Endothelial cell of umbilical vein (primary cell): ENCODE data around the gene RNF130. TPM values are rescaled to one million over a fixed set of nuclear protein-coding genes. Genes with fewer than 3 reads are reported as not detected.

Experiments used
- BruUV-seq: library from RNA; stranded (reverse); fragments of 400-500 nt; replicated peaks from 2 replicates; lab custom pipeline; 2021; lab: Mats Ljungman, UMichigan
- CTCF ChIA-PET: fragments of 300-600, 350-600 bp; sonication (Branson Sonifier 250); formaldehyde crosslinking; loops from one replicate; lab custom pipeline; 2021; ENCODE audit warnings: antibody characterized with exemption, inconsistent platforms; lab: Charles Lee
- POLR2A ChIA-PET: fragments of 300-600, 350-600 bp; sonication (Branson Sonifier 250); formaldehyde crosslinking; loops from one replicate; lab custom pipeline; 2021; ENCODE audit warnings: antibody characterized with exemption, inconsistent platforms; lab: Charles Lee
- DNase-seq: peaks from one replicate; pipeline ENCODE4 v3.0.0-alpha.2; 2011; ENCODE audit warnings: low read depth, low spot score
- FAIRE-seq: peaks from 2 replicates; lab custom pipeline; 2011; peaks lifted over from hg19 to GRCh38; lab: Jason Lieb, UNC
- H2AFZ ChIP-seq: 2 replicates; pipeline ENCODE4 v1.6.0; 2012; ENCODE audit warnings: low read depth, low read length, control low read depth, inconsistent platforms
- H3K27ac ChIP-seq: 2 replicates; pipeline ENCODE4 v1.5.1; 2011; ENCODE audit warnings: low read depth, mild to moderate bottlenecking, control low read depth, low read length, moderate library complexity; ENCODE audit not compliant: insufficient read depth
- H3K27me3 ChIP-seq, 2 experiments: 2 replicates each; pipeline versions ENCODE4 v1.6.0 to v1.6.1; 2011; ENCODE audit warnings: low read length in 2 of 2, mixed read lengths in 1 of 2; ENCODE audit not compliant: control insufficient read depth in 2 of 2, insufficient read depth in 2 of 2
- H3K36me3 ChIP-seq, 2 experiments: 2 replicates in 1 of 2; 3 replicates in 1 of 2; pipeline ENCODE4 v1.5.1; 2011; ENCODE audit warnings: low read length in 2 of 2, mild to moderate bottlenecking in 1 of 2, moderate library complexity in 1 of 2; ENCODE audit not compliant: control insufficient read depth in 2 of 2, insufficient read depth in 2 of 2; ENCODE audit errors: extremely low read depth in 1 of 2
- H3K4me1 ChIP-seq: 3 replicates; pipeline ENCODE4 v1.5.1; 2011; ENCODE audit warnings: mild to moderate bottlenecking, low read length; ENCODE audit not compliant: control insufficient read depth, insufficient read depth; ENCODE audit errors: extremely low read depth
- H3K4me2 ChIP-seq: 2 replicates; pipeline ENCODE4 v1.6.1; 2011; ENCODE audit warnings: low read length, control low read depth, mixed read lengths; ENCODE audit not compliant: insufficient read depth
- H3K4me3 ChIP-seq, 3 experiments: fragments of 200-600 bp in 1 of 3; sonication (generic), shearing (Covaris generic) in 1 of 3; replicated peaks in 1 of 3; 2 replicates each; pipeline ENCODE4 v1.5.1; 2011 to 2016; ENCODE audit warnings: control low read depth in 3 of 3, low read length in 3 of 3, mild to moderate bottlenecking in 2 of 3, inconsistent platforms in 1 of 3, low read depth in 1 of 3, moderate library complexity in 1 of 3; ENCODE audit not compliant: insufficient read depth in 1 of 3
- H3K79me2 ChIP-seq: 2 replicates; pipeline ENCODE4 v1.6.0; 2012; ENCODE audit warnings: low read length, inconsistent platforms; ENCODE audit not compliant: control insufficient read depth, insufficient read depth
- H3K9ac ChIP-seq: replicated peaks from 2 replicates; pipeline ENCODE3; 2011; ENCODE audit warnings: low read length, control low read depth; ENCODE audit not compliant: insufficient read depth; ENCODE audit errors: extremely low read depth
- H3K9me1 ChIP-seq: replicated peaks from 3 replicates; pipeline ENCODE4 v1.6.0; 2011; ENCODE audit warnings: mild to moderate bottlenecking, low read length; ENCODE audit not compliant: control insufficient read depth, insufficient read depth; ENCODE audit errors: extremely low read depth
- H3K9me3 ChIP-seq: replicated peaks from 2 replicates; pipeline ENCODE4 v1.5.1; 2012; ENCODE audit warnings: low read length, inconsistent platforms; ENCODE audit not compliant: control insufficient read depth, insufficient read depth
- H4K20me1 ChIP-seq: replicated peaks from 2 replicates; pipeline ENCODE3; 2011; ENCODE audit warnings: mild to moderate bottlenecking, low read length; ENCODE audit not compliant: control insufficient read depth, insufficient read depth; ENCODE audit errors: extremely low read depth
- CTCF ChIP-seq, 2 donors: IDR thresholded peaks; 1 replicate in 1 of 2; 2 replicates in 1 of 2; pipeline ENCODE4 v1.5.1; 2011; ENCODE audit warnings: low read length in 2 of 2, mild to moderate bottlenecking in 2 of 2, moderate library complexity in 2 of 2, control low read depth in 1 of 2, inconsistent platforms in 1 of 2, low read depth in 1 of 2; ENCODE audit not compliant: insufficient read depth in 1 of 2; ENCODE audit errors: extremely low read depth in 1 of 2
- EZH2 ChIP-seq: IDR thresholded peaks from 2 replicates; pipeline ENCODE4 v1.6.1; 2012; ENCODE audit warnings: borderline replicate concordance, low read depth, mild to moderate bottlenecking, moderate library complexity, low read length, inconsistent platforms; ENCODE audit not compliant: severe bottlenecking
- FOS ChIP-seq: IDR thresholded peaks from 2 replicates; pipeline ENCODE4 v1.6.1; 2011; ENCODE audit warnings: mild to moderate bottlenecking, low read length, moderate library complexity, borderline replicate concordance; ENCODE audit not compliant: insufficient read depth
- GATA2 ChIP-seq: IDR thresholded peaks from 2 replicates; pipeline ENCODE4 v1.7.0; 2011; ENCODE audit warnings: low read depth, mild to moderate bottlenecking, moderate library complexity, mixed read lengths, low read length; ENCODE audit not compliant: insufficient read length, insufficient read depth
- JUN ChIP-seq: IDR thresholded peaks from 2 replicates; pipeline ENCODE4 v1.6.1; 2011; ENCODE audit warnings: borderline replicate concordance, low read depth; ENCODE audit not compliant: insufficient read length, insufficient read depth
- MAX ChIP-seq: IDR thresholded peaks from 2 replicates; pipeline ENCODE4 v1.6.1; 2011; ENCODE audit not compliant: insufficient read depth, insufficient read length
- MYC ChIP-seq: IDR thresholded peaks from one replicate; pipeline ENCODE4 v1.6.1; 2011; ENCODE audit warnings: mild to moderate bottlenecking, low read depth, low read length
- POLR2A ChIP-seq: IDR thresholded peaks from 2 replicates; pipeline ENCODE4 v1.6.1; 2012; ENCODE audit warnings: low read depth, mild to moderate bottlenecking, control low read depth, low read length
- POLR2AphosphoS5 ChIP-seq: IDR thresholded peaks from 2 replicates; pipeline ENCODE4 v1.6.1; 2012; ENCODE audit warnings: low read depth, mild to moderate bottlenecking, control low read depth, low read length, moderate library complexity; ENCODE audit not compliant: insufficient read depth
- dilution Hi-C: fragments of 300-500 bp; cut with MboI; formaldehyde crosslinking; loops from one replicate; pipeline ENCODE4 v1.15.0; 2019; ENCODE audit warnings: low sequenced_read_pairs; ENCODE audit not compliant: extremely low pct_ligation_motif_present
- intact Hi-C: fragments of 100-400 bp; cut with micrococcal nuclease; formaldehyde crosslinking; loops from one replicate; pipeline ENCODE4 v1.10.0; 2022
- polyA plus RNA-seq, 4 experiments: library from polyadenylated mRNA; depleted of rRNA in 3 of 4; stranded (reverse) in 3 of 4; unstranded in 1 of 4; fragments of >200 nt; gene quantifications; 2 replicates each; pipeline versions ENCODE4 v1.2.1 to v1.2.3, GENCODE V29; 2011 to 2012; ENCODE audit warnings: missing spikeins in 1 of 4
- total RNA-seq: library from RNA; stranded (reverse); gene quantifications from 2 replicates; pipeline ENCODE4 v1.2.3, GENCODE V29; 2021

RNF130 gene
- total and polyA plus RNA-seq, 2 donors (not counting 3 experiments of a cell fraction or from before 2014, with no cell fraction given), result 43.0 to 43.1 TPM

- Histone ChIP-seq H2AFZ (no peak overlapping the region), H3K9me1 (no peaks in the 10 kb centered on the region), H3K27ac (no peak overlapping the region), H3K9me3 (no peaks in the 10 kb centered on the region), H3K4me1 (no peaks in the 10 kb centered on the region), H3K27me3 (no peaks in the 10 kb centered on the region), H3K9ac (no peak overlapping the region), H3K4me3 (no peak overlapping the region), H3K36me3 (peaks cover 0 to 7% of the 10 kb centered on the region in 2 experiments), H3K79me2 (no peaks in the 10 kb centered on the region), H4K20me1 (no peaks in the 10 kb centered on the region), H3K4me2 (no peak overlapping the region)
- dilution Hi-C loops (no loop called here), intact Hi-C loops (no loop called here)
- ChIA-PET POLR2A (no interaction called here), CTCF (interaction anchor here (3.1 kb wide), 1 partner anchor 112 kb away, joined by 11 read pairs; no protein-coding TSS in a partner anchor)
- DNase-seq, result no peak
- BruUV-seq, result no TSS peak
- TF ChIP-seq CTCF (IDR thresholded peaks at IDR 0.05; ENCODE audit: extremely low read depth in 1 of 2, insufficient read depth in 1 of 2, low read depth in 1 of 2, low read length in 2 of 2), result no peak
- TF ChIP-seq MAX, result no peak
- TF ChIP-seq POLR2A, result no peak
- TF ChIP-seq GATA2, result no peak
- no peak for FAIRE-seq
Observed at GRCh38 chr5:179978792-179979191, 92.8 kb downstream of the RNF130 start.

GRCh38 chr5:179975713-179976134, 95.8 kb downstream of the RNF130 start:
- CTCF ChIA-PET, result interaction anchor here (1.0 to 1.3 kb wide), 2 partner anchors 26 to 174 kb away, joined by 3 to 8 read pairs; no protein-coding TSS in a partner anchor
- peaks cover 0 to 7% of the 10 kb centered on the region in 2 experiments for H3K36me3 ChIP-seq
- TF ChIP-seq CTCF (IDR thresholded peaks at IDR 0.05; ENCODE audit: extremely low read depth in 1 of 2, insufficient read depth in 1 of 2, low read depth in 1 of 2, low read length in 2 of 2), result no peak
- TF ChIP-seq MAX, result no peak
- TF ChIP-seq POLR2AphosphoS5, result no peak
- no peak for TF ChIP-seq GATA2
- TF ChIP-seq JUN, result no peak
- TF ChIP-seq EZH2, result no peak
- no peak for TF ChIP-seq FOS
- no peak for TF ChIP-seq MYC
- TF ChIP-seq POLR2A, result no peak
- no TSS peak for BruUV-seq
- H3K27ac ChIP-seq, result no peak overlapping the region
- no peak for DNase-seq
- POLR2A ChIA-PET, result interaction anchor here (0.6 kb wide), 1 partner anchor 51 kb away, joined by 3 read pairs; no protein-coding TSS in a partner anchor
- H3K79me2 ChIP-seq, result no peaks in the 10 kb centered on the region
- H3K4me3 ChIP-seq, result no peak overlapping the region
- H3K9ac ChIP-seq, result no peak overlapping the region
- dilution Hi-C loops, result no loop called here
- H3K4me2 ChIP-seq, result no peak overlapping the region
- intact Hi-C loops, result loop anchor here (1.0 kb wide), 1 partner anchor 173 kb away; no protein-coding TSS in a partner anchor
- no peaks in the 10 kb centered on the region for H4K20me1 ChIP-seq
- no peaks in the 10 kb centered on the region for H3K9me1 ChIP-seq
- no peaks in the 10 kb centered on the region for H3K4me1 ChIP-seq
- no peak for FAIRE-seq
- H3K9me3 ChIP-seq, result no peaks in the 10 kb centered on the region
- no peak overlapping the region for H2AFZ ChIP-seq
- no peaks in the 10 kb centered on the region for H3K27me3 ChIP-seq
